Coronary artery (tissue), 2 donors: Measurements from ENCODE around the gene ANKRD42.

Experiments
- DNase-seq: peaks from one replicate; pipeline ENCODE4 v3.0.0-alpha.2; 2017; ENCODE audit warnings: low spot score
- H3K27ac ChIP-seq, 2 donors: fragments of 200-600 bp; sonication (generic); one replicate each; pipeline ENCODE4 v1.5.1; 2016 to 2019
- H3K4me3 ChIP-seq: fragments of 200-600 bp; sonication (generic); 2 replicates; pipeline ENCODE4 v1.5.1; 2016; ENCODE audit warnings: mild to moderate bottlenecking, moderate library complexity
- CTCF ChIP-seq: fragments of 200-600 bp; sonication (generic); IDR thresholded peaks from one replicate; pipeline ENCODE4 v1.5.1; 2019; ENCODE audit warnings: antibody characterized with exemption

ANKRD42 gene

GRCh38 chr11:83156144-83156995 lies 37.1 kb upstream of the ANKRD42 start:
- peak; percentile 100 for DNase-seq
- Histone ChIP-seq H3K4me3 (peak overlapping the region; percentile 83), H3K27ac (peak overlapping the region; percentile 96 to 100)
- TF ChIP-seq CTCF, result no peak

GRCh38 chr11:83156996-83157593 lies 36.4 kb upstream of the ANKRD42 start, which contains the start of gene PCF11:
TSS of gene PCF11 (plus strand) at chr11:83157131. CDS start at chr11:83157440, 309 bp downstream.
- Histone ChIP-seq H3K4me3 (peak within 1 kb of the TSS; percentile 97), H3K27ac (peak within 1 kb of the TSS; percentile 100)
- no peak for DNase-seq
- TF ChIP-seq CTCF, result no peak

- H3K4me3 ChIP-seq, result peak overlapping the region; percentile 97
- TF ChIP-seq CTCF, result no peak
- peak; percentile 80 for DNase-seq
- peak overlapping the region; percentile 100 for H3K27ac ChIP-seq
These were observed 35.7 kb upstream of the ANKRD42 start for GRCh38 chr11:83157594-83158356.

- Histone ChIP-seq H3K27ac (peak overlapping the region; percentile 100), H3K4me3 (peak overlapping the region; percentile 97)
- peak; percentile 19 for TF ChIP-seq CTCF
- DNase-seq, result no peak
These were observed 35.1 kb upstream of the ANKRD42 start for GRCh38 chr11:83158357-83158786.

GRCh38 chr11:83158965-83159901 lies 34.3 kb upstream of the ANKRD42 start:
- DNase-seq, result no peak
- peak overlapping the region; percentile 97 for H3K4me3 ChIP-seq
- TF ChIP-seq CTCF, result no peak
- H3K27ac ChIP-seq, result peak overlapping the region; percentile 100
